Gastrocnemius medialis (tissue), 4 donors: ENCODE data around the gene FOXD3.

Source experiments
- POLR2A ChIP-seq, 2 donors: fragments of 450-650 bp; IDR thresholded peaks; one replicate each; pipeline ENCODE4 v1.6.1; 2017; ENCODE audit warnings: antibody characterized with exemption in 2 of 2, mild to moderate bottlenecking in 2 of 2, moderate library complexity in 2 of 2
- TF ChIP-seq, protein P1 (sequence below), 5 experiments: fragments of 450-650 bp in 3 of 5; fragments of 200-600 bp in 2 of 5; sonication (generic) in 2 of 5; IDR thresholded peaks in 4 of 5; conservative IDR thresholded peaks in 1 of 5; 1 replicate in 4 of 5; 2 replicates in 1 of 5; pipeline ENCODE4 v1.5.1; 2016 to 2019; ENCODE audit warnings: antibody characterized with exemption in 5 of 5, mild to moderate bottlenecking in 3 of 5, moderate library complexity in 3 of 5

DNA sequence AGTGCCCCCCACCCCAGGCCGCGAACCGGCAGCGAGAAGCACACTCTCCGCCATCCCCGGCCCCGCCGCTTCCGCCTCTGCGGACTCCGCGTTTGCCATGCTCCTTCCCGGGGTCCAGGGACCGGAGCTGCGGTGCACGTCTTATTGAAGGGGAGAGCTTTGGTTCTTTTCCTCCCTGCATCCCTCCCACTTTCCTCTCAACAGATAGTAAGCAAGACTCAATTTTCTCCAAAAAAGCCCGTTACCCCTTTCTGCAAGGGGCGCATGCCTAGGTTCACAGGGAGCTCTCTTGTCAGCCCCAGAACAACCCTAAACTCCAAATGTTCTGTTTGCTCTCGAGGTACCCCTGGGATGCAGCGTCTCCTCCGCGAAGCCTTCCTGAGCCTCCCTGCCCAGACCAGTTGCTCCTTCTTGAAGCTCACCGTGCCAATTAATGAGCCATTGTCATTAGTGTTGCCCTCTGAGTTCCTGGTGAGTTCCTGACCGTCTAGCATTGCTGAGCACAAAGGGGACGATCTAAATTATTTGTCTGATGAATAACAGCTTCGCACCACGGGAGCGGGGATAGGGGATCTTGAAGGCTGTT, 8.1 kb downstream of the FOXD3 start:
- TF ChIP-seq, protein P1, sequence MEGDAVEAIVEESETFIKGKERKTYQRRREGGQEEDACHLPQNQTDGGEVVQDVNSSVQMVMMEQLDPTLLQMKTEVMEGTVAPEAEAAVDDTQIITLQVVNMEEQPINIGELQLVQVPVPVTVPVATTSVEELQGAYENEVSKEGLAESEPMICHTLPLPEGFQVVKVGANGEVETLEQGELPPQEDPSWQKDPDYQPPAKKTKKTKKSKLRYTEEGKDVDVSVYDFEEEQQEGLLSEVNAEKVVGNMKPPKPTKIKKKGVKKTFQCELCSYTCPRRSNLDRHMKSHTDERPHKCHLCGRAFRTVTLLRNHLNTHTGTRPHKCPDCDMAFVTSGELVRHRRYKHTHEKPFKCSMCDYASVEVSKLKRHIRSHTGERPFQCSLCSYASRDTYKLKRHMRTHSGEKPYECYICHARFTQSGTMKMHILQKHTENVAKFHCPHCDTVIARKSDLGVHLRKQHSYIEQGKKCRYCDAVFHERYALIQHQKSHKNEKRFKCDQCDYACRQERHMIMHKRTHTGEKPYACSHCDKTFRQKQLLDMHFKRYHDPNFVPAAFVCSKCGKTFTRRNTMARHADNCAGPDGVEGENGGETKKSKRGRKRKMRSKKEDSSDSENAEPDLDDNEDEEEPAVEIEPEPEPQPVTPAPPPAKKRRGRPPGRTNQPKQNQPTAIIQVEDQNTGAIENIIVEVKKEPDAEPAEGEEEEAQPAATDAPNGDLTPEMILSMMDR (IDR thresholded peaks at IDR 0.05 in 4 of 5, conservative IDR thresholded peaks at IDR 0.05 in 1 of 5), result no peak
- TF ChIP-seq POLR2A (IDR thresholded peaks at IDR 0.05), result no peak
